ENCODE measurements around the gene GALNT16. TPM values are rescaled to one million over a fixed set of nuclear protein-coding genes. Genes with fewer than 3 reads are reported as not detected.
A peak's percentile ranks its signal among the peaks of the same experiment; 100 is the strongest.

The GALNT16 gene
- total RNA-seq, 1 donor from 2014 or later, result 124 TPM

- TF ChIP-seq, protein P1, sequence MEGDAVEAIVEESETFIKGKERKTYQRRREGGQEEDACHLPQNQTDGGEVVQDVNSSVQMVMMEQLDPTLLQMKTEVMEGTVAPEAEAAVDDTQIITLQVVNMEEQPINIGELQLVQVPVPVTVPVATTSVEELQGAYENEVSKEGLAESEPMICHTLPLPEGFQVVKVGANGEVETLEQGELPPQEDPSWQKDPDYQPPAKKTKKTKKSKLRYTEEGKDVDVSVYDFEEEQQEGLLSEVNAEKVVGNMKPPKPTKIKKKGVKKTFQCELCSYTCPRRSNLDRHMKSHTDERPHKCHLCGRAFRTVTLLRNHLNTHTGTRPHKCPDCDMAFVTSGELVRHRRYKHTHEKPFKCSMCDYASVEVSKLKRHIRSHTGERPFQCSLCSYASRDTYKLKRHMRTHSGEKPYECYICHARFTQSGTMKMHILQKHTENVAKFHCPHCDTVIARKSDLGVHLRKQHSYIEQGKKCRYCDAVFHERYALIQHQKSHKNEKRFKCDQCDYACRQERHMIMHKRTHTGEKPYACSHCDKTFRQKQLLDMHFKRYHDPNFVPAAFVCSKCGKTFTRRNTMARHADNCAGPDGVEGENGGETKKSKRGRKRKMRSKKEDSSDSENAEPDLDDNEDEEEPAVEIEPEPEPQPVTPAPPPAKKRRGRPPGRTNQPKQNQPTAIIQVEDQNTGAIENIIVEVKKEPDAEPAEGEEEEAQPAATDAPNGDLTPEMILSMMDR (IDR thresholded peaks at IDR 0.05; ENCODE audit: partially characterized antibody, unreplicated experiment), result no peak
- Mint-ChIP-seq H3K9me3 (ENCODE audit: unreplicated experiment) (peaks cover 6% of the 10 kb centered on the region), H3K27ac (ENCODE audit: unreplicated experiment) (no peak overlapping the region), H3K27me3 (ENCODE audit: unreplicated experiment) (peaks cover 2% of the 10 kb centered on the region), H3K4me1 (ENCODE audit: low read depth, unreplicated experiment) (peaks cover 6% of the 10 kb centered on the region), H3K36me3 (ENCODE audit: unreplicated experiment) (no peaks in the 10 kb centered on the region), H3K4me3 (ENCODE audit: unreplicated experiment) (peak overlapping the region; percentile 34)
- DNase-seq, result no peak
Measured at GRCh38 chr14:69360438-69361108, 100.6 kb downstream of the GALNT16 start.

GRCh38 chr14:69363055-69363454, 103.1 kb downstream of the GALNT16 start:
- Mint-ChIP-seq H3K36me3 (ENCODE audit: unreplicated experiment) (no peaks in the 10 kb centered on the region), H3K27me3 (ENCODE audit: unreplicated experiment) (peaks cover 2% of the 10 kb centered on the region), H3K27ac (ENCODE audit: unreplicated experiment) (no peak overlapping the region), H3K4me3 (ENCODE audit: unreplicated experiment) (peak overlapping the region; percentile 2), H3K4me1 (ENCODE audit: low read depth, unreplicated experiment) (peaks cover 10% of the 10 kb centered on the region), H3K9me3 (ENCODE audit: unreplicated experiment) (peaks cover 5% of the 10 kb centered on the region)
- peak; percentile 73 for DNase-seq
- TF ChIP-seq, protein P1 (IDR thresholded peaks at IDR 0.05; ENCODE audit: partially characterized antibody, unreplicated experiment), result peak; percentile 5

- TF ChIP-seq, protein P1 (IDR thresholded peaks at IDR 0.05; ENCODE audit: partially characterized antibody, unreplicated experiment), result no peak
- H3K4me1 Mint-ChIP-seq (ENCODE audit: low read depth, unreplicated experiment), result peaks cover 10% of the 10 kb centered on the region
Measured at GRCh38 chr14:69363964-69364363, 104.0 kb downstream of the GALNT16 start.

DNA sequence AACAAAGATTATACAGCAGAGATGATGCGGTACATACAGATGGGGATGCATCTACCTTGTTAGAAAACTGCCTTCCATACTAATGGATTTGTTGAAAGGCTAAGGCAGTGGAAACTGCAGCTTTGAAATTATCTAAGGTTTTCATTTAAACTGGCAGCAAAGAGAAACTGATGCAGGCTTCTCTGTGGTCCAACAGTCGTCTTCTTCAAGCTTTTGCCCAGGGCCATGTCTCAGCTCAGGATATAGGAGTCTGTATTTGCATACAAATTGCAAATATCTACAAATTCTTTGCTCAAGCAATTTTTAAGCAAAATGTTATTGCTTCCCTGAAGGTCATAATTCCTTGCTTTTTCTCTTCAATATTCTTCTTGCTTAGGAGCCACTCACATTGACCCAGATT, 104.4 kb downstream of the GALNT16 start:
- no peak for DNase-seq
- Mint-ChIP-seq H3K4me1 (ENCODE audit: low read depth, unreplicated experiment) (peaks cover 13% of the 10 kb centered on the region), H3K27ac (ENCODE audit: unreplicated experiment) (no peak overlapping the region), H3K36me3 (ENCODE audit: unreplicated experiment) (no peaks in the 10 kb centered on the region), H3K27me3 (ENCODE audit: unreplicated experiment) (peaks cover 2% of the 10 kb centered on the region), H3K4me3 (ENCODE audit: unreplicated experiment) (no peak overlapping the region), H3K9me3 (ENCODE audit: unreplicated experiment) (peaks cover 5% of the 10 kb centered on the region)
- TF ChIP-seq, protein P1 (IDR thresholded peaks at IDR 0.05; ENCODE audit: partially characterized antibody, unreplicated experiment), result no peak

More at GRCh38 chr14:69363964-69364363, 104.0 kb downstream of the GALNT16 start:
- no peak overlapping the region for H3K4me3 Mint-ChIP-seq (ENCODE audit: unreplicated experiment)
- no peak overlapping the region for H3K27ac Mint-ChIP-seq (ENCODE audit: unreplicated experiment)
- H3K9me3 Mint-ChIP-seq (ENCODE audit: unreplicated experiment), result peaks cover 5% of the 10 kb centered on the region
- no peaks in the 10 kb centered on the region for H3K36me3 Mint-ChIP-seq (ENCODE audit: unreplicated experiment)
- DNase-seq, result no peak
- H3K27me3 Mint-ChIP-seq (ENCODE audit: unreplicated experiment), result peaks cover 2% of the 10 kb centered on the region

- Mint-ChIP-seq H3K9me3 (ENCODE audit: unreplicated experiment) (peaks cover 2% of the 10 kb centered on the region), H3K36me3 (ENCODE audit: unreplicated experiment) (no peaks in the 10 kb centered on the region), H3K4me1 (ENCODE audit: low read depth, unreplicated experiment) (peaks cover 13% of the 10 kb centered on the region), H3K27me3 (ENCODE audit: unreplicated experiment) (no peaks in the 10 kb centered on the region), H3K27ac (ENCODE audit: unreplicated experiment) (no peak overlapping the region), H3K4me3 (ENCODE audit: unreplicated experiment) (no peak overlapping the region)
- TF ChIP-seq, protein P1 (IDR thresholded peaks at IDR 0.05; ENCODE audit: partially characterized antibody, unreplicated experiment), result no peak
- DNase-seq, result no peak
Measured at GRCh38 chr14:69366069-69366468, 106.1 kb downstream of the GALNT16 start.

All from glutamatergic neuron (in vitro differentiated cells).